ENCODE measurements around the gene HOXC13.

DNA sequence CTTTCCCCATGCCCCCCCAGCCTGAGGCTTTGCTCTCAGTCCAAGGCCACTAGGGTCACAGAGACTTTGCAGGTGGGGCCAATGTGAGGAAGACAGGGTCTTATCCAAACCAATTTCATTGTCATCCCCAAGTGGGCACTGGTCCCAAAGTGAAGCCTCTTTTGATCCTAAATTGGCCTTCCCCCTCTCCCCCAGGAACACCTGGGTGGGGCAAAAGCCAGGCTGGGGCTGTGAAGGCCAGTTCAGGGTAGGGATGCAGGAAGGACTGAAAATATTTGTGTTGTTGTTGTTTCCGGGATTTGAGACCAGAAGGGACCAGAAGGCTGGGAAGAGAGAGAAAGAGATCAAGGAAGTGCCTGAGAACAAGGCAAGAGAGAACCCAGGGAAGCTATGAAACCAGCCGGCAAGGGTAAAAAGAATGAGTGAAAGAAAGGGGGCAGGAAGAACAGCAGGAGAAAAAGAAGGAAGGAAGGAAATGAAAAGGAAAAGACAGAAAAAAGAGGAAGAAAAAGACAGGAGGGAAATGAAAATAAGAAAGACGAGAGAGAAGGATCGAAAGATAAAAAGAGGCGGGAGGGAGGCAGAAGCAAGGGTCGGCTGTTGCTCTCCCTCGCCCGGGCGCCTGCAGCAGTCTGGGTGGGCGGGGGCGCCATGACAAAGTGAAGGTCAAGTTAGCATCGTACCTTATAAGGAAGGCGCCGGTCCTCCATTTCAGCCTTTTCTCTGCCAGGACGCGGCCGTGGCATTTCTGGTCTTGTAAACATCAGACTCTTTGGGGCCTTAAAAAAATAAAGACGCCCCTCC lies 26.9 kb downstream of the HOXC13 start:
- TF ChIP-seq, protein P1, sequence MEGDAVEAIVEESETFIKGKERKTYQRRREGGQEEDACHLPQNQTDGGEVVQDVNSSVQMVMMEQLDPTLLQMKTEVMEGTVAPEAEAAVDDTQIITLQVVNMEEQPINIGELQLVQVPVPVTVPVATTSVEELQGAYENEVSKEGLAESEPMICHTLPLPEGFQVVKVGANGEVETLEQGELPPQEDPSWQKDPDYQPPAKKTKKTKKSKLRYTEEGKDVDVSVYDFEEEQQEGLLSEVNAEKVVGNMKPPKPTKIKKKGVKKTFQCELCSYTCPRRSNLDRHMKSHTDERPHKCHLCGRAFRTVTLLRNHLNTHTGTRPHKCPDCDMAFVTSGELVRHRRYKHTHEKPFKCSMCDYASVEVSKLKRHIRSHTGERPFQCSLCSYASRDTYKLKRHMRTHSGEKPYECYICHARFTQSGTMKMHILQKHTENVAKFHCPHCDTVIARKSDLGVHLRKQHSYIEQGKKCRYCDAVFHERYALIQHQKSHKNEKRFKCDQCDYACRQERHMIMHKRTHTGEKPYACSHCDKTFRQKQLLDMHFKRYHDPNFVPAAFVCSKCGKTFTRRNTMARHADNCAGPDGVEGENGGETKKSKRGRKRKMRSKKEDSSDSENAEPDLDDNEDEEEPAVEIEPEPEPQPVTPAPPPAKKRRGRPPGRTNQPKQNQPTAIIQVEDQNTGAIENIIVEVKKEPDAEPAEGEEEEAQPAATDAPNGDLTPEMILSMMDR (IDR thresholded peaks at IDR 0.05): no peak
- TF ChIP-seq POLR2AphosphoS5 (IDR thresholded peaks at IDR 0.05; ENCODE audit: low read depth, low read length) (no peak), TCF7L2 (IDR thresholded peaks at IDR 0.05; ENCODE audit: low read depth, low read length) (no peak)

Data from Panc1 (cell line).